K562 (cell line): Measurements from ENCODE around the gene CLEC10A. TPM values are rescaled to one million over a fixed set of nuclear protein-coding genes. Genes with fewer than 3 reads are reported as not detected.
A peak's percentile ranks its signal among the peaks of the same experiment; 100 is the strongest.

Source experiments
- E2F6 ChIP-seq, 2 experiments: IDR thresholded peaks; 2 replicates each; pipeline ENCODE4 v1.6.1; 2011; ENCODE audit warnings: borderline replicate concordance in 1 of 2, control low read depth in 1 of 2, low read depth in 1 of 2, low read length in 1 of 2, mild to moderate bottlenecking in 1 of 2, mixed read lengths in 1 of 2, moderate library complexity in 1 of 2; ENCODE audit not compliant: insufficient read depth in 1 of 2, insufficient read length in 1 of 2, poor library complexity in 1 of 2, severe bottlenecking in 1 of 2; ENCODE audit errors: extremely low read depth in 1 of 2
- FOXA1 ChIP-seq: fragments of 450-650 bp; IDR thresholded peaks from 2 replicates; pipeline ENCODE4 v1.6.1; 2016; ENCODE audit warnings: mild to moderate bottlenecking, borderline replicate concordance
- FOXP1 ChIP-seq: sonication (generic); formaldehyde crosslinking; IDR thresholded peaks from 2 replicates; pipeline ENCODE4 v1.8.0; 2022; ENCODE audit warnings: mild to moderate bottlenecking, missing genetic modification reagents
- KDM1A ChIP-seq, 2 experiments: fragments of 450-650 bp; IDR thresholded peaks; 2 replicates each; pipeline ENCODE4 v1.6.1; 2016; ENCODE audit warnings: mild to moderate bottlenecking in 2 of 2
- KDM2B ChIP-seq: fragments of 250-450 bp; sonication (Bioruptor Pico); IDR thresholded peaks from 2 replicates; pipeline ENCODE4 v1.8.0; 2021; ENCODE audit warnings: mild to moderate bottlenecking, moderate library complexity
- MEF2D ChIP-seq: conservative IDR thresholded peaks from 2 replicates; pipeline ENCODE4 v1.6.1; 2016; ENCODE audit warnings: low read depth, missing genetic modification characterization, missing compliant biosample characterization
- SMARCC2 ChIP-seq: fragments of 450-650 bp; IDR thresholded peaks from 2 replicates; pipeline ENCODE4 v1.6.1; 2017; ENCODE audit warnings: antibody characterized with exemption, moderate library complexity, mild to moderate bottlenecking, low read depth
- SMC3 ChIP-seq: conservative IDR thresholded peaks from 2 replicates; pipeline ENCODE4 v1.6.1; 2011; ENCODE audit warnings: low read depth, low read length, improper control_type of control experiment; ENCODE audit not compliant: insufficient read depth
- SOX6 ChIP-seq: fragments of 450-650 bp; IDR thresholded peaks from 2 replicates; pipeline ENCODE4 v1.6.1; 2014; ENCODE audit warnings: mild to moderate bottlenecking
- SREBF2 ChIP-seq: sonication (generic); formaldehyde crosslinking; IDR thresholded peaks from 2 replicates; pipeline ENCODE4 v1.4.0; 2020; ENCODE audit warnings: mild to moderate bottlenecking, missing genetic modification reagents
- TOE1 ChIP-seq, 2 experiments: fragments of 450-650 bp in 1 of 2; sonication (generic) in 1 of 2; formaldehyde crosslinking in 1 of 2; IDR thresholded peaks; 2 replicates each; pipeline versions ENCODE4 v1.7.1 to v1.8.0; 2016 to 2022; ENCODE audit warnings: borderline replicate concordance in 2 of 2, mild to moderate bottlenecking in 2 of 2, antibody characterized with exemption in 1 of 2, inconsistent platforms in 1 of 2, low read depth in 1 of 2, missing genetic modification reagents in 1 of 2, moderate library complexity in 1 of 2
- ZBTB12 ChIP-seq: fragments of 250-450 bp; sonication (Bioruptor Pico); IDR thresholded peaks from 2 replicates; pipeline ENCODE4 v1.4.0; 2020
- ZBTB9 ChIP-seq: fragments of 450-650 bp; formaldehyde crosslinking; IDR thresholded peaks from 2 replicates; pipeline ENCODE4 v1.4.0; 2020; ENCODE audit warnings: mild to moderate bottlenecking, moderate library complexity
- ZFPM2 ChIP-seq: fragments of 250-450 bp; sonication (Bioruptor Pico); IDR thresholded peaks from 2 replicates; pipeline ENCODE4 v1.5.1; 2022; ENCODE audit warnings: mild to moderate bottlenecking
- ZMIZ1 ChIP-seq, 2 experiments: fragments of 150-350 bp in 1 of 2; IDR thresholded peaks; 2 replicates each; pipeline ENCODE4 v1.6.1; 2012 to 2016; ENCODE audit warnings: low read depth in 2 of 2, low read length in 2 of 2, mild to moderate bottlenecking in 1 of 2, moderate library complexity in 1 of 2
- ZNF184 ChIP-seq: sonication (generic); formaldehyde crosslinking; IDR thresholded peaks from 2 replicates; pipeline ENCODE4 v1.5.0; 2020; ENCODE audit warnings: missing genetic modification reagents
- ZNF449 ChIP-seq: fragments of 250-450 bp; sonication (Bioruptor Pico); IDR thresholded peaks from 2 replicates; pipeline ENCODE4 v1.8.0; 2022; ENCODE audit warnings: moderate library complexity, mild to moderate bottlenecking, inconsistent platforms
- ZNF77 ChIP-seq: fragments of 250-450 bp; sonication (Bioruptor Pico); IDR thresholded peaks from 2 replicates; pipeline ENCODE4 v1.5.0; 2020
- polyA plus RNA-seq, 8 experiments: library from polyadenylated mRNA; depleted of rRNA in 4 of 8; stranded (reverse) in 5 of 8; unstranded in 3 of 8; fragments of >200 nt; fragmentation: Nextera tagmentation in 2 of 8; fragmentation: Illumina TruSeq in 1 of 8; extraction: Ambion mirVana in 2 of 8; extraction: Trizol in 1 of 8; gene quantifications; 2 replicates each; pipeline versions ENCODE4 v1.2.1 to v1.2.3, GENCODE V29; 2011 to 2014; ENCODE audit warnings: inconsistent platforms in 1 of 8, missing spikeins in 1 of 8
- total RNA-seq, 7 experiments: library from RNA; depleted of rRNA in 6 of 7; stranded (reverse); fragments of >200 nt in 6 of 7; fragmentation: Illumina TruSeq in 2 of 7; extraction: Trizol in 2 of 7; gene quantifications; 2 replicates each; pipeline versions ENCODE4 v1.2.1 to v1.2.3, GENCODE V29; 2011 to 2021; ENCODE audit warnings: low replicate concordance in 1 of 7

CLEC10A gene
- total and polyA plus RNA-seq, 9 of the 15 experiments (the other 6 are each of a cell fraction or from before 2014, with no cell fraction given) = 0.04 to 0.11 (median 0.05) TPM; not detected in 6

GRCh38 chr17:7035591-7036368 is 44.3 kb downstream of the CLEC10A start, which contains the start of gene SLC16A13 (continued):
- no peak for TF ChIP-seq ZNF184 (CRISPR knock-in tag)
- peak in 1 of 2 experiments; percentile 61 for TF ChIP-seq E2F6 (IDR thresholded peaks at IDR 0.05; ENCODE audit: borderline replicate concordance in 1 of 2, extremely low read depth in 1 of 2, insufficient read depth in 1 of 2, insufficient read length in 1 of 2, low read depth in 1 of 2, low read length in 1 of 2, poor library complexity in 1 of 2, severe bottlenecking in 1 of 2)
- TF ChIP-seq ZNF77 (CRISPR knock-in tag) = no peak
- no peak for TF ChIP-seq KDM1A (IDR thresholded peaks at IDR 0.05)
- TF ChIP-seq ZNF449 (CRISPR knock-in tag) = no peak
- TF ChIP-seq SMC3 = no peak
- no peak for TF ChIP-seq KDM2B (CRISPR knock-in tag)
- peak; percentile 49; the same call in 1 of the 2 replicates for TF ChIP-seq ZBTB9 (CRISPR knock-in tag)
- no peak for TF ChIP-seq SREBF2 (CRISPR knock-in tag)
- no peak for TF ChIP-seq FOXP1 (CRISPR knock-in tag)
- no peak for TF ChIP-seq ZFPM2 (CRISPR knock-in tag)
- TF ChIP-seq ZMIZ1 (IDR thresholded peaks at IDR 0.05; ENCODE audit: low read depth in 2 of 2, low read length in 2 of 2) = no peak
- TF ChIP-seq ZBTB12 (CRISPR knock-in tag) = no peak
- TF ChIP-seq TOE1 (IDR thresholded peaks at IDR 0.05; ENCODE audit: borderline replicate concordance) = peak; percentile 87; the same call in 1 of the 2 replicates
- TF ChIP-seq TOE1 (CRISPR knock-in tag; IDR thresholded peaks at IDR 0.05; ENCODE audit: borderline replicate concordance, low read depth) = no peak
- TF ChIP-seq MEF2D (tag) = no peak
- TF ChIP-seq SMARCC2 = no peak
- 0 out of 2 replicates have a peak, but pooled peaks have one; percentile 9 for TF ChIP-seq SOX6
- TF ChIP-seq FOXA1 = no peak
